SK-N-MC (cell line): ENCODE data around the gene STARD13.
A peak's percentile ranks its signal among the peaks of the same experiment; 100 is the strongest.

ENCODE experiments used
- DNase-seq: peaks from one replicate; pipeline ENCODE4 v3.0.0-alpha.2; 2011; ENCODE audit warnings: low read depth, low spot score
- H3K27ac ChIP-seq: fragments of 200-600 bp; sonication (generic); 2 replicates; pipeline ENCODE4 v1.5.1; 2016; ENCODE audit warnings: mixed run types
- H3K36me3 ChIP-seq: fragments of 200-600 bp; sonication (generic); 2 replicates; pipeline ENCODE4 v1.6.1; 2017; ENCODE audit warnings: antibody characterized with exemption, low read length, mixed read lengths; ENCODE audit not compliant: insufficient read depth
- H3K4me3 ChIP-seq: fragments of 200-600 bp; sonication (generic); 2 replicates; pipeline ENCODE4 v1.5.1; 2016
- H3K9ac ChIP-seq: fragments of 200-600 bp; sonication (generic); 2 replicates; pipeline ENCODE4 v1.8.0; 2017; ENCODE audit warnings: mixed run types, mixed read lengths; ENCODE audit not compliant: insufficient read length
- H3K9me3 ChIP-seq: fragments of 200-600 bp; sonication (generic); 2 replicates; pipeline ENCODE4 v1.6.1; 2017; ENCODE audit warnings: low read depth, mild to moderate bottlenecking, antibody characterized with exemption, low read length, moderate library complexity, mixed read lengths
- EZH2 ChIP-seq: fragments of 200-600 bp; sonication (generic); IDR thresholded peaks from one replicate; pipeline ENCODE4 v1.6.1; 2017; ENCODE audit warnings: antibody characterized with exemption
- FOXP2 ChIP-seq: optimal IDR thresholded peaks from 2 replicates; pipeline ENCODE3; 2011; ENCODE audit warnings: mild to moderate bottlenecking, moderate library complexity; ENCODE audit not compliant: insufficient read depth; ENCODE audit errors: extremely low read length, control extremely low read depth
- POLR2AphosphoS5 ChIP-seq: IDR thresholded peaks from 2 replicates; pipeline ENCODE4 v1.6.1; 2012; ENCODE audit warnings: mild to moderate bottlenecking, low read depth, low read length, borderline replicate concordance

The STARD13 gene

GRCh38 chr13:33201659-33202058, 83.9 kb downstream of the STARD13 start:
- Histone ChIP-seq H3K4me3 (no peak overlapping the region), H3K36me3 (peaks cover 2% of the 10 kb centered on the region; the same call in 1 of the 2 replicates), H3K27ac (no peak overlapping the region), H3K9ac (no peak overlapping the region), H3K9me3 (no peaks in the 10 kb centered on the region)
- DNase-seq: no peak
- no peak for TF ChIP-seq EZH2
- no peak for TF ChIP-seq POLR2AphosphoS5
- no peak for TF ChIP-seq FOXP2

- no peak overlapping the region for H3K4me3 ChIP-seq
- no peaks in the 10 kb centered on the region for H3K9me3 ChIP-seq
- DNase-seq: no peak
- no peak overlapping the region; the same call in 1 of the 2 replicates for H3K27ac ChIP-seq
- peaks cover 2% of the 10 kb centered on the region; the same call in 1 of the 2 replicates for H3K36me3 ChIP-seq
- no peak overlapping the region for H3K9ac ChIP-seq
- TF ChIP-seq POLR2AphosphoS5 (no peak), FOXP2 (no peak), EZH2 (no peak)
These were observed 86.2 kb downstream of the STARD13 start for GRCh38 chr13:33199289-33199850.

GRCh38 chr13:33197541-33197971, 88.0 kb downstream of the STARD13 start:
- TF ChIP-seq FOXP2: no peak
- no peak overlapping the region for H3K9ac ChIP-seq
- DNase-seq: no peak
- H3K9me3 ChIP-seq: no peaks in the 10 kb centered on the region
- no peak overlapping the region for H3K4me3 ChIP-seq
- no peak overlapping the region for H3K27ac ChIP-seq
- H3K36me3 ChIP-seq: peaks cover under 1% of the 10 kb centered on the region; the same call in 1 of the 2 replicates

DNA sequence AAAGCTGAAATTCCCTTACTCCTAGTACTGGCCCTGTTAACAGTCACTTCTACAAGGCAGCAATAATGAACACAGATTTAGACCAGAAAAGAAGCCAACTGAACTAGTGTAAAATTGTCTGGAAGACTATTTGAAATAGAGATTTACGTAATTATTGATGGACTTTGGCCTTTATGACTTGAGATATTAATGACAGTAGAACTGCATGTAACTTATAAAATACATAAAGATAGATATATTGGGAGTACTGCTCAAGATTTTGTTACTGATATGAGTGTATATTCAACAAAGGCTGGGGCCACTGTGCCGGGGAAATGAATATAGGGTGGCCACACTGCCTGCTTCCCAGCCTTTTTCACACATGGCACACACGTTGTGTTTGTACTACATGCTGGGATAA, 88.8 kb downstream of the STARD13 start:
- Histone ChIP-seq H3K27ac (no peak overlapping the region), H3K9me3 (no peaks in the 10 kb centered on the region), H3K9ac (no peak overlapping the region), H3K36me3 (no peaks in the 10 kb centered on the region), H3K4me3 (no peak overlapping the region)
- no peak for DNase-seq
- no peak for TF ChIP-seq EZH2
- TF ChIP-seq POLR2AphosphoS5: no peak
- no peak for TF ChIP-seq FOXP2

GRCh38 chr13:33195693-33196464, 89.7 kb downstream of the STARD13 start:
- Histone ChIP-seq H3K4me3 (peak overlapping the region; percentile 62), H3K27ac (peak overlapping the region; percentile 92), H3K9me3 (no peaks in the 10 kb centered on the region), H3K9ac (no peak overlapping the region), H3K36me3 (no peaks in the 10 kb centered on the region)
- DNase-seq: no peak
- TF ChIP-seq POLR2AphosphoS5: no peak
- no peak for TF ChIP-seq FOXP2
- no peak for TF ChIP-seq EZH2

DNA sequence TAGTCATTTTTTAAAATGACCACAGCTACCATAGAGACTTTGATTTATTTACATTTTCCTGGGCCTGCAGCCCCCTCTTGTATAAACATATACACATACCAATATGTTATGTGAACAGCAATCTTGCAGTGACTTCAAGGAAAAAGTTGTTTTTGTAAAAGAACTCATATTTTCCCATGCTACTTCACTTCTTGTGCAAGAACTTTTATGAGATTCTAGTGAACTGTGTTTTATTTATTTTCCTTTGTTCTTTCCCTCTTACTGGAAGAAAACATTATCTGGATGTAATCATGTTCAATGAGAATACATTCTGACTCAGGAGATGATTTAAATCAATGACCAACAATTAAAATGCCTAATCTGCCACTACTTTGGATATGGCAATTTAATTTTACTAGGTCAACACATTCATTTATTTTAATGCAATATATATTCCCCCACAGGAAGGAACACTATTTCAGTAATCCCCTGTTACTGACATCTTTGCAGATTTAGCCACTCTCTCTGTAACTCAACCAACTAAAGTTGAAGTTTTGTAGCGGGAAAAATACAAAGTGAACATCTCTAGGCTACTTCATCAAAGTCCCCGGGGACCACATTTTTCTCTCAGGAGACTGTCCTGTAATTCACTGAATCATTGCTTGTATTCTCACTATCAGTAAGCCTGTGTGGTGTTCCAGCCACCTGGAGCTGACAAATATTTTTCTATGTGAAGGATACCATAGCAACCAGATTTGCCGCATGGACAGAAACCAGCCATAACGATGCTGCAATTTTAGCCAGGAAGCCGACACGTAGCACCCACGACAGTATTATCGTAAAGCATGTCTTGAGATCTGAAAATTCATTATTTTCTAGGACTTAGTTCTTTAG, 90.5 kb downstream of the STARD13 start:
- DNase-seq: no peak

DNA sequence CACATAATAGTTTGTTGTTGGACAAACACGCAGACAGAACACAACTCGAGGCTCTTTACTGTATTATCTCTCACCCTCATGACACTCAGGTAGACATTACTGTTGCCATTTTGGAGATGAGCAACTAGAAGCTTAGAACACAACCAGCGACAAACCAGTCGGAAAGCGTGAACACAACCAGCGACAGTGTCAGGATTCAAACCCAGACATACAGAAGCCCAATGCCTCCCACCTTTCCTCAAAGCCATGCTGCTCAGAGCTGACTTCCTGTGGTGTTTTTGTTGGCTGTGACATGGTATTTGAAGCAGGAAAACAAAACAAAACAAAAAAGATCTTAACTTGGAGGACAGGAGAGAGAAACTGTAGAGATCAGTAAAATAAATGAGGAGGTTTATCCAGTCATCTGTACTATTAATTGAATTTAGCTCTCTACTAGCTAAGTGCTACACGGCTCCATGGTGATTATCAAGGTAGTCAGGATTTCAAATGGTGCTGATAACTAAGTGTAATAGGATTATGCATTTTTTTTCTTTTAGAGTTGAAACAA, 92.1 kb downstream of the STARD13 start:
- peak overlapping the region; percentile 92 for H3K27ac ChIP-seq
- no peak for TF ChIP-seq EZH2
- no peak for TF ChIP-seq POLR2AphosphoS5
- no peak for TF ChIP-seq FOXP2
- DNase-seq: no peak
- no peaks in the 10 kb centered on the region for H3K9me3 ChIP-seq
- no peaks in the 10 kb centered on the region for H3K36me3 ChIP-seq
- H3K9ac ChIP-seq: no peak overlapping the region
- H3K4me3 ChIP-seq: peak overlapping the region; percentile 10

More for the DNA sequence above, 90.5 kb downstream of the STARD13 start:
- Histone ChIP-seq H3K9me3 (no peaks in the 10 kb centered on the region), H3K9ac (peak overlapping the region; percentile 37), H3K36me3 (no peaks in the 10 kb centered on the region), H3K4me3 (peak overlapping the region; percentile 62), H3K27ac (peak overlapping the region; percentile 92)
- TF ChIP-seq EZH2 (no peak), FOXP2 (no peak), POLR2AphosphoS5 (no peak)

- no peaks in the 10 kb centered on the region; the same call in 1 of the 2 replicates for H3K36me3 ChIP-seq
- no peak for DNase-seq
- H3K9me3 ChIP-seq: no peaks in the 10 kb centered on the region
- no peak overlapping the region for H3K4me3 ChIP-seq
- H3K27ac ChIP-seq: peak overlapping the region; percentile 67
- H3K9ac ChIP-seq: no peak overlapping the region
- TF ChIP-seq EZH2 (no peak), FOXP2 (no peak), POLR2AphosphoS5 (no peak)
These were observed 93.9 kb downstream of the STARD13 start for GRCh38 chr13:33191425-33192210.
